Loucy (cell line): ENCODE data around the gene AAGAB.

ENCODE experiments used
- H2AFZ ChIP-seq: fragments of 200-600 bp; sonication (generic); 2 replicates; pipeline ENCODE4 v1.6.0; 2016; ENCODE audit warnings: antibody characterized with exemption, mild to moderate bottlenecking, low read length, moderate library complexity
- H3F3A ChIP-seq: fragments of 200-600 bp; 2 replicates; pipeline ENCODE4 v1.6.0; 2016; ENCODE audit warnings: antibody characterized with exemption, low read depth, mild to moderate bottlenecking
- H3K27me3 ChIP-seq: fragments of 200-600 bp; sonication (generic); 2 replicates; pipeline ENCODE4 v1.6.1; 2014; ENCODE audit warnings: low read length, mild to moderate bottlenecking; ENCODE audit not compliant: insufficient read depth, poor library complexity, severe bottlenecking
- H3K36me3 ChIP-seq: fragments of 200-600 bp; sonication (generic); 2 replicates; pipeline ENCODE4 v1.6.1; 2016; ENCODE audit warnings: low read length; ENCODE audit not compliant: insufficient read depth
- H3K4me1 ChIP-seq: fragments of 200-600 bp; sonication (generic); 2 replicates; pipeline ENCODE4 v1.5.1; 2014; ENCODE audit warnings: low read length, mild to moderate bottlenecking; ENCODE audit not compliant: insufficient read depth, poor library complexity, severe bottlenecking
- H3K4me2 ChIP-seq: fragments of 200-600 bp; sonication (generic); 2 replicates; pipeline ENCODE4 v1.6.0; 2014; ENCODE audit warnings: antibody characterized with exemption, low read length, low read depth, mild to moderate bottlenecking; ENCODE audit not compliant: poor library complexity, severe bottlenecking
- H3K4me3 ChIP-seq: fragments of 200-600 bp; sonication (generic); 2 replicates; pipeline ENCODE4 v1.5.1; 2014; ENCODE audit warnings: low read length, mild to moderate bottlenecking, mixed read lengths; ENCODE audit not compliant: poor library complexity, severe bottlenecking
- H3K79me2 ChIP-seq: fragments of 200-600 bp; sonication (generic); 2 replicates; pipeline ENCODE4 v1.6.1; 2014; ENCODE audit warnings: low read length; ENCODE audit not compliant: insufficient read depth
- H3K9ac ChIP-seq: fragments of 200-600 bp; sonication (generic); 2 replicates; pipeline ENCODE4 v1.6.0; 2014; ENCODE audit warnings: mild to moderate bottlenecking, low read depth, low read length, moderate library complexity; ENCODE audit not compliant: poor library complexity, severe bottlenecking
- H3K9me2 ChIP-seq: fragments of 200-600 bp; sonication (generic); replicated peaks from 2 replicates; pipeline ENCODE4 v1.6.1; 2016; ENCODE audit warnings: low read depth, low read length, mixed read lengths
- H3K9me3 ChIP-seq: fragments of 200-600 bp; sonication (generic); 2 replicates; pipeline ENCODE4 v1.6.1; 2014; ENCODE audit warnings: mild to moderate bottlenecking, antibody characterized with exemption, low read length, low read depth; ENCODE audit not compliant: insufficient read depth
- H4K20me1 ChIP-seq: fragments of 200-600 bp; sonication (generic); 2 replicates; pipeline ENCODE4 v1.6.0; 2014; ENCODE audit warnings: antibody characterized with exemption, low read length, mild to moderate bottlenecking; ENCODE audit not compliant: insufficient read depth, poor library complexity, severe bottlenecking
- EZH2phosphoT487 ChIP-seq: fragments of 200-600 bp; IDR thresholded peaks from 2 replicates; pipeline ENCODE4 v1.6.1; 2018; ENCODE audit warnings: antibody characterized with exemption, mild to moderate bottlenecking, moderate library complexity, borderline replicate concordance
- TF ChIP-seq, protein P1 (sequence below): fragments of 200-600 bp; sonication (generic); conservative IDR thresholded peaks from 2 replicates; pipeline ENCODE4 v1.5.1; 2014; ENCODE audit warnings: mild to moderate bottlenecking, antibody characterized with exemption, low read length

Gene AAGAB

DNA sequence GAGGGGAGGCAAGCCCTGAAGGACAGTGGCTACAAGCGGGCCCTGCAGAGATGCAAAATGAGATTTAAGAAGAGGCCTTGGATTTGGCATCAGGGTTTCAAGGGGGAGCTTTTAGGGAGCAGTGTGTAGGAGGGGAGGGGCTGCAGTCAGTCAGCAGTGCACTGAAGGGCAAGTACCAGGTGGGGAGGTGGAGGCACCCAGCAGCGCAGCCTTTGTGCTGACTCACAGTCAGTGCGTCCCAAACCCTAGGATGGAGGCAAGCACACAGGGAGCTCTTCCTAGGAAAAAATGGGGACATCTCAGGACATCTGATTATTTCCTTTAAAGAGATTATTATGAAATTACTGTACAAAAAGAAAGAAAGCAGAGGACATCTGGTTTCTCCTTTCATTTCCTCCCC, 80.0 kb downstream of the AAGAB start:
- no peaks in the 10 kb centered on the region for H3K4me1 ChIP-seq
- H4K20me1 ChIP-seq = no peaks in the 10 kb centered on the region
- no peaks in the 10 kb centered on the region for H3K27me3 ChIP-seq
- no peaks in the 10 kb centered on the region for H3K9me2 ChIP-seq
- H2AFZ ChIP-seq = no peak overlapping the region
- peaks cover 87% of the 10 kb centered on the region; the same call in 1 of the 2 replicates for H3K36me3 ChIP-seq
- H3K9me3 ChIP-seq = no peaks in the 10 kb centered on the region
- H3K4me2 ChIP-seq = no peak overlapping the region
- no peak overlapping the region for H3K4me3 ChIP-seq
- H3F3A ChIP-seq = no peaks in the 10 kb centered on the region
- H3K79me2 ChIP-seq = no peaks in the 10 kb centered on the region
- TF ChIP-seq, protein P1, sequence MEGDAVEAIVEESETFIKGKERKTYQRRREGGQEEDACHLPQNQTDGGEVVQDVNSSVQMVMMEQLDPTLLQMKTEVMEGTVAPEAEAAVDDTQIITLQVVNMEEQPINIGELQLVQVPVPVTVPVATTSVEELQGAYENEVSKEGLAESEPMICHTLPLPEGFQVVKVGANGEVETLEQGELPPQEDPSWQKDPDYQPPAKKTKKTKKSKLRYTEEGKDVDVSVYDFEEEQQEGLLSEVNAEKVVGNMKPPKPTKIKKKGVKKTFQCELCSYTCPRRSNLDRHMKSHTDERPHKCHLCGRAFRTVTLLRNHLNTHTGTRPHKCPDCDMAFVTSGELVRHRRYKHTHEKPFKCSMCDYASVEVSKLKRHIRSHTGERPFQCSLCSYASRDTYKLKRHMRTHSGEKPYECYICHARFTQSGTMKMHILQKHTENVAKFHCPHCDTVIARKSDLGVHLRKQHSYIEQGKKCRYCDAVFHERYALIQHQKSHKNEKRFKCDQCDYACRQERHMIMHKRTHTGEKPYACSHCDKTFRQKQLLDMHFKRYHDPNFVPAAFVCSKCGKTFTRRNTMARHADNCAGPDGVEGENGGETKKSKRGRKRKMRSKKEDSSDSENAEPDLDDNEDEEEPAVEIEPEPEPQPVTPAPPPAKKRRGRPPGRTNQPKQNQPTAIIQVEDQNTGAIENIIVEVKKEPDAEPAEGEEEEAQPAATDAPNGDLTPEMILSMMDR = no peak
- TF ChIP-seq EZH2phosphoT487 = no peak
- H3K9ac ChIP-seq = no peak overlapping the region

DNA sequence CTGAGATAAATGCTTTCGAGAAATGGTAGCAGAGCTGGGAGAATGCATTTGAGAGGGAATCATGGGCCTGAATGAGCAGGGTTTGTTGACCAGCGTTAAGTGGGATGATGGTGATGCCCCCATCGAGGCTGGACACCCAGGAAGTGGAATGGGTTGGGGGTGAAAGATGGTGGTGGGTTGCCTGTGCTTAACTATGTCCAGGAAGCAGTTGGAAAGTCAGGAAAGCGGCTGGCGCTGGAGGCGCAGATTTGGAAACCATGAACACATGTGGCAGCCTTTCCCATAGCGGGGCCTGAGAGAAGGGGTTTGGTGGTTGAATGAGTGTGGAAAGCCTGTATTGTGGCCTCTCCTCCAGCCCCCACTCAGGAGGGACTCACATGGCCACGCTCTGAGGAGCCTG, 80.7 kb downstream of the AAGAB start:
- Histone ChIP-seq H3K4me1 (no peaks in the 10 kb centered on the region), H3K4me2 (no peak overlapping the region), H3K9ac (no peak overlapping the region)

GRCh38 chr15:67173005-67173404, 81.5 kb downstream of the AAGAB start:
- Histone ChIP-seq H3K27me3 (no peaks in the 10 kb centered on the region), H3K9me3 (no peaks in the 10 kb centered on the region), H3K9me2 (no peaks in the 10 kb centered on the region), H4K20me1 (no peaks in the 10 kb centered on the region), H3F3A (no peaks in the 10 kb centered on the region), H3K36me3 (peaks cover 92% of the 10 kb centered on the region; the same call in 1 of the 2 replicates), H3K4me1 (no peaks in the 10 kb centered on the region), H3K4me2 (no peak overlapping the region), H2AFZ (no peak overlapping the region), H3K4me3 (no peak overlapping the region), H3K9ac (no peak overlapping the region), H3K79me2 (no peaks in the 10 kb centered on the region)
- TF ChIP-seq, protein P1 = no peak
- no peak for TF ChIP-seq EZH2phosphoT487

More for the DNA sequence above, 80.7 kb downstream of the AAGAB start:
- H3K79me2 ChIP-seq = no peaks in the 10 kb centered on the region
- no peaks in the 10 kb centered on the region for H3F3A ChIP-seq
- no peak overlapping the region for H2AFZ ChIP-seq
- no peaks in the 10 kb centered on the region for H3K9me2 ChIP-seq
- no peak overlapping the region for H3K4me3 ChIP-seq
- H3K9me3 ChIP-seq = no peaks in the 10 kb centered on the region
- TF ChIP-seq, protein P1 = no peak
- no peak for TF ChIP-seq EZH2phosphoT487
- peaks cover 87% of the 10 kb centered on the region; the same call in 1 of the 2 replicates for H3K36me3 ChIP-seq
- no peaks in the 10 kb centered on the region for H3K27me3 ChIP-seq
- H4K20me1 ChIP-seq = no peaks in the 10 kb centered on the region
